ENCODE results near the gene NTRK1. TPM values are rescaled to one million over a fixed set of nuclear protein-coding genes. Genes with fewer than 3 reads are reported as not detected.
"Not testable (repeated sequence)": the region's sequence is repeated elsewhere in the genome, so short reads cannot be mapped to it uniquely, and the experiment has no call there.

The NTRK1 gene
- total RNA-seq, 2 experiments from 2014 or later: 1.6 to 1.8 TPM

GRCh38 chr1:156920233-156921052 lies 59.8 kb downstream of the NTRK1 start, which contains the start of gene LRRC71:
TSS of gene LRRC71 (plus strand) at chr1:156920632. CDS start at chr1:156920804, 172 bp downstream.
- Mint-ChIP-seq H3K27ac (no peak within 1 kb of the TSS), H3K27me3 (peaks cover 78% of the 10 kb centered on the region), H3K36me3 (ENCODE audit: low read depth) (no peaks in the 10 kb centered on the region), H3K4me3 (no peak within 1 kb of the TSS), H3K9me3 (no peaks in the 10 kb centered on the region), H3K4me1 (peaks cover 4% of the 10 kb centered on the region)
- POLR2A ChIA-PET: interaction anchor here (1.0 kb wide), 1 partner anchor 29 kb away, joined by 3 read pairs; no protein-coding TSS in a partner anchor
- CTCF ChIA-PET: no interaction called here
- peak; percentile 68 for DNase-seq

- DNase-seq: no peak
- H3K36me3 Mint-ChIP-seq (ENCODE audit: low read depth): no peaks in the 10 kb centered on the region
- ChIA-PET CTCF (no interaction called here), POLR2A (interaction anchor here (1.0 kb wide), 1 partner anchor 28 kb away, joined by 3 read pairs; no protein-coding TSS in a partner anchor)
- no peak overlapping the region for H3K27ac Mint-ChIP-seq
- H3K4me3 Mint-ChIP-seq: no peak overlapping the region
- peaks cover 79% of the 10 kb centered on the region for H3K27me3 Mint-ChIP-seq
- H3K9me3 Mint-ChIP-seq: no peaks in the 10 kb centered on the region
- H3K4me1 Mint-ChIP-seq: peaks cover 8% of the 10 kb centered on the region
Measured at GRCh38 chr1:156921053-156921529, 60.4 kb downstream of the NTRK1 start.

GRCh38 chr1:156922986-156923669 lies 62.5 kb downstream of the NTRK1 start:
- CTCF ChIA-PET: interaction anchor here (0.8 to 2.4 kb wide), 3 partner anchors 12 to 233 kb away, joined by 3 to 6 read pairs (median 5); no protein-coding TSS in a partner anchor
- H3K27ac Mint-ChIP-seq: no peak overlapping the region

GRCh38 chr1:156923670-156924477 lies 63.2 kb downstream of the NTRK1 start:
- peaks cover 20% of the 10 kb centered on the region for H3K4me1 Mint-ChIP-seq
- no peak overlapping the region for H3K4me3 Mint-ChIP-seq
- H3K9me3 Mint-ChIP-seq: no peaks in the 10 kb centered on the region
- H3K27ac Mint-ChIP-seq: no peak overlapping the region
- CTCF ChIA-PET: interaction anchor here (1.4 to 2.4 kb wide), 3 partner anchors 13 to 234 kb away, joined by 3 to 6 read pairs (median 4); no protein-coding TSS in a partner anchor
- DNase-seq: no peak
- H3K27me3 Mint-ChIP-seq: peaks cover 90% of the 10 kb centered on the region
- POLR2A ChIA-PET: interaction anchor here (1.0 kb wide), 2 partner anchors 11 to 32 kb away, joined by 3 read pairs; no protein-coding TSS in a partner anchor
- H3K36me3 Mint-ChIP-seq (ENCODE audit: low read depth): no peaks in the 10 kb centered on the region

More at GRCh38 chr1:156922986-156923669, 62.5 kb downstream of the NTRK1 start:
- no peaks in the 10 kb centered on the region for H3K9me3 Mint-ChIP-seq
- no peak for DNase-seq
- H3K36me3 Mint-ChIP-seq (ENCODE audit: low read depth): no peaks in the 10 kb centered on the region
- peaks cover 20% of the 10 kb centered on the region for H3K4me1 Mint-ChIP-seq
- POLR2A ChIA-PET: interaction anchor here (1.0 kb wide), 2 partner anchors 10 to 31 kb away, joined by 3 read pairs; no protein-coding TSS in a partner anchor
- H3K27me3 Mint-ChIP-seq: peaks cover 88% of the 10 kb centered on the region
- H3K4me3 Mint-ChIP-seq: no peak overlapping the region

GRCh38 chr1:156924478-156925153 lies 64.0 kb downstream of the NTRK1 start:
- Mint-ChIP-seq H3K4me3 (no peak overlapping the region), H3K9me3 (no peaks in the 10 kb centered on the region), H3K27ac (no peak overlapping the region), H3K27me3 (peaks cover 92% of the 10 kb centered on the region), H3K4me1 (peaks cover 20% of the 10 kb centered on the region), H3K36me3 (ENCODE audit: low read depth) (no peaks in the 10 kb centered on the region)
- DNase-seq: no peak
- ChIA-PET POLR2A (interaction anchor here (1.0 kb wide), 1 partner anchor 32 kb away, joined by 3 read pairs; no protein-coding TSS in a partner anchor), CTCF (interaction anchor here (1.4 kb wide), 2 partner anchors 199 to 235 kb away, joined by 3 to 4 read pairs; no protein-coding TSS in a partner anchor)

- H3K9me3 Mint-ChIP-seq: no peaks in the 10 kb centered on the region
- H3K27me3 Mint-ChIP-seq: peaks cover 89% of the 10 kb centered on the region
- no peak overlapping the region for H3K4me3 Mint-ChIP-seq
- peaks cover 18% of the 10 kb centered on the region for H3K4me1 Mint-ChIP-seq
- POLR2A ChIA-PET: no interaction called here
- H3K36me3 Mint-ChIP-seq (ENCODE audit: low read depth): no peaks in the 10 kb centered on the region
- no peak overlapping the region for H3K27ac Mint-ChIP-seq
- DNase-seq: no peak
- CTCF ChIA-PET: interaction anchor here (1.0 to 1.9 kb wide), 4 partner anchors 34 to 236 kb away, joined by 3 to 5 read pairs (median 4); partner anchors contain the start of gene NTRK1
Measured at GRCh38 chr1:156925154-156926010, 64.7 kb downstream of the NTRK1 start.

GRCh38 chr1:156926175-156926574 lies 65.5 kb downstream of the NTRK1 start:
- Mint-ChIP-seq H3K4me1 (peaks cover 18% of the 10 kb centered on the region), H3K27ac (no peak overlapping the region), H3K4me3 (no peak overlapping the region), H3K9me3 (no peaks in the 10 kb centered on the region), H3K36me3 (ENCODE audit: low read depth) (no peaks in the 10 kb centered on the region), H3K27me3 (peaks cover 88% of the 10 kb centered on the region)
- ChIA-PET POLR2A (no interaction called here), CTCF (interaction anchor here (1.0 to 1.9 kb wide), 5 partner anchors 9 to 236 kb away, joined by 3 to 5 read pairs (median 3); partner anchors contain the start of gene NTRK1)
- peak; percentile 34 for DNase-seq

- DNase-seq; H3K36me3 Mint-ChIP-seq (ENCODE audit: low read depth); H3K4me3 Mint-ChIP-seq; H3K9me3 Mint-ChIP-seq; H3K27ac Mint-ChIP-seq: not testable (repeated sequence)
- Mint-ChIP-seq H3K4me1 (peaks cover 22% of the 10 kb centered on the region), H3K27me3 (peaks cover 88% of the 10 kb centered on the region)
- POLR2A ChIA-PET: interaction anchor here (1.1 kb wide), 1 partner anchor 10 kb away, joined by 3 read pairs; no protein-coding TSS in a partner anchor
- CTCF ChIA-PET: interaction anchor here (1.0 to 1.9 kb wide), 5 partner anchors 9 to 125 kb away, joined by 3 to 5 read pairs (median 3); partner anchors contain the start of gene NTRK1
Measured at GRCh38 chr1:156926695-156927094, 66.0 kb downstream of the NTRK1 start.

- Mint-ChIP-seq H3K9me3 (no peaks in the 10 kb centered on the region), H3K36me3 (ENCODE audit: low read depth) (no peaks in the 10 kb centered on the region), H3K4me3 (no peak overlapping the region), H3K27me3 (peaks cover 86% of the 10 kb centered on the region), H3K27ac (no peak overlapping the region), H3K4me1 (peaks cover 22% of the 10 kb centered on the region)
- POLR2A ChIA-PET: interaction anchor here (0.8 to 1.5 kb wide), 3 partner anchors 10 to 26 kb away, joined by 3 to 4 read pairs (median 4); no protein-coding TSS in a partner anchor
- peak; percentile 71 for DNase-seq
- CTCF ChIA-PET: interaction anchor here (0.6 to 2.2 kb wide), 24 partner anchors 9 to 268 kb away, joined by 3 to 45 read pairs (median 4); partner anchors contain the start of genes NTRK1 and PEAR1
Measured at GRCh38 chr1:156927215-156928042, 66.8 kb downstream of the NTRK1 start.

- CTCF ChIA-PET: interaction anchor here (0.6 to 2.2 kb wide), 23 partner anchors 8 to 269 kb away, joined by 3 to 45 read pairs (median 3); partner anchors contain the start of gene PEAR1
- H3K27me3 Mint-ChIP-seq: peaks cover 86% of the 10 kb centered on the region
Measured at GRCh38 chr1:156928043-156928602, 67.5 kb downstream of the NTRK1 start.

More at GRCh38 chr1:156928043-156928602, 67.5 kb downstream of the NTRK1 start:
- H3K9me3 Mint-ChIP-seq: no peaks in the 10 kb centered on the region
- H3K27ac Mint-ChIP-seq: no peak overlapping the region
- POLR2A ChIA-PET: interaction anchor here (0.8 to 1.5 kb wide), 2 partner anchors 16 to 27 kb away, joined by 4 read pairs; no protein-coding TSS in a partner anchor
- peaks cover 22% of the 10 kb centered on the region for H3K4me1 Mint-ChIP-seq
- H3K4me3 Mint-ChIP-seq: peak overlapping the region; percentile 38
- no peaks in the 10 kb centered on the region for H3K36me3 Mint-ChIP-seq (ENCODE audit: low read depth)
- DNase-seq: no peak
